Sigmoid colon (tissue), 4 donors: Measurements from ENCODE around the gene SYNE3.

Source experiments
- CTCF ChIP-seq, 4 experiments: fragments of 450-650 bp in 3 of 4; fragments of 200-600 bp in 1 of 4; IDR thresholded peaks; one replicate each; pipeline ENCODE4 v1.5.1; 2016 to 2019; ENCODE audit warnings: antibody characterized with exemption in 4 of 4, mild to moderate bottlenecking in 3 of 4, moderate library complexity in 2 of 4
- EP300 ChIP-seq, 4 donors: sonication (generic); formaldehyde crosslinking; IDR thresholded peaks; one replicate each; pipeline ENCODE4 v1.6.1; 2017; ENCODE audit warnings: antibody characterized with exemption in 4 of 4
- POLR2A ChIP-seq, 2 donors: fragments of 450-650 bp; IDR thresholded peaks; one replicate each; pipeline ENCODE4 v1.6.1; 2016; ENCODE audit warnings: antibody characterized with exemption in 2 of 2, mild to moderate bottlenecking in 2 of 2, moderate library complexity in 2 of 2
- POLR2AphosphoS5 ChIP-seq, 4 donors: sonication (generic); formaldehyde crosslinking; IDR thresholded peaks; one replicate each; pipeline ENCODE4 v1.6.1; 2017; ENCODE audit warnings: antibody characterized with exemption in 4 of 4

- TF ChIP-seq POLR2A (IDR thresholded peaks at IDR 0.05) (no peak), CTCF (IDR thresholded peaks at IDR 0.05) (no peak), POLR2AphosphoS5 (IDR thresholded peaks at IDR 0.05) (no peak), EP300 (IDR thresholded peaks at IDR 0.05) (no peak)
These were observed 20.2 kb upstream of the SYNE3 start for GRCh38 chr14:95536671-95537070.
